ENCODE measurements around the gene PITRM1.

- no peak for TF ChIP-seq POLR2A (IDR thresholded peaks at IDR 0.05; ENCODE audit: low read depth, low read length)
- TF ChIP-seq POLR2AphosphoS5 (IDR thresholded peaks at IDR 0.05; ENCODE audit: low read depth, low read length), result no peak
Measured at GRCh38 chr10:3163879-3164278, 8.7 kb downstream of the PITRM1 start.
